Measurements from ENCODE around the gene LRRC63. TPM values are rescaled to one million over a fixed set of nuclear protein-coding genes. Genes with fewer than 3 reads are reported as not detected.
"Not testable (repeated sequence)": the region's sequence is repeated elsewhere in the genome, so short reads cannot be mapped to it uniquely, and the experiment has no call there.

LRRC63 gene
- total RNA-seq, 3 donors from 2014 or later = 0.15 to 0.33 (median 0.16) TPM

GRCh38 chr13:46210362-46211083 is 1.2 kb upstream of the LRRC63 start:
- Histone ChIP-seq H3K9me3 (no peaks in the 10 kb centered on the region), H3K4me3 (peak overlapping the region in 2 of 3 donors; percentile 45 to 68), H3K27ac (no peak overlapping the region), H3K36me3 (no peaks in the 10 kb centered on the region), H3K4me1 (no peaks in the 10 kb centered on the region), H3K27me3 (no peaks in the 10 kb centered on the region)
- no peak for DNase-seq (ENCODE audit: low spot score in 2 of 2)
- no peak for TF ChIP-seq POLR2AphosphoS5 (IDR thresholded peaks at IDR 0.05)
- no peak for TF ChIP-seq CTCF (IDR thresholded peaks at IDR 0.05)
- TF ChIP-seq POLR2A (IDR thresholded peaks at IDR 0.05) = no peak
- intact Hi-C loops (cut with DNase I; ENCODE audit: low total_unique reads) = no loop called here

- H3K36me3 ChIP-seq = no peaks in the 10 kb centered on the region
- intact Hi-C loops (cut with DNase I; ENCODE audit: low total_unique reads) = no loop called here
- no peaks in the 10 kb centered on the region for H3K9me3 ChIP-seq
- peak overlapping the region; percentile 45 to 68 (median 55) for H3K4me3 ChIP-seq
- no peaks in the 10 kb centered on the region for H3K4me1 ChIP-seq
- no peak for TF ChIP-seq CTCF (IDR thresholded peaks at IDR 0.05)
- no peak for TF ChIP-seq POLR2AphosphoS5 (IDR thresholded peaks at IDR 0.05)
- TF ChIP-seq POLR2A (IDR thresholded peaks at IDR 0.05) = no peak
- H3K27me3 ChIP-seq = no peaks in the 10 kb centered on the region
- no peak for DNase-seq (ENCODE audit: low spot score in 2 of 2)
- H3K27ac ChIP-seq = peak overlapping the region; percentile 2 to 23
These were observed 629 bp upstream of the LRRC63 start for GRCh38 chr13:46211116-46211482.

- DNase-seq (ENCODE audit: low spot score in 2 of 2) = no peak
- intact Hi-C loops (cut with DNase I; ENCODE audit: low total_unique reads) = no loop called here
- Histone ChIP-seq H3K4me1 (no peaks in the 10 kb centered on the region), H3K27ac (no peak overlapping the region), H3K27me3 (no peaks in the 10 kb centered on the region), H3K36me3 (no peaks in the 10 kb centered on the region), H3K9me3 (no peaks in the 10 kb centered on the region), H3K4me3 (no peak overlapping the region)
- TF ChIP-seq CTCF (IDR thresholded peaks at IDR 0.05) (no peak), POLR2AphosphoS5 (IDR thresholded peaks at IDR 0.05) (no peak), POLR2A (IDR thresholded peaks at IDR 0.05) (no peak)
These were observed 1.5 kb downstream of the LRRC63 start for GRCh38 chr13:46213242-46213641.

- H3K9me3 ChIP-seq; H3K36me3 ChIP-seq; intact Hi-C loops (cut with DNase I; ENCODE audit: low total_unique reads); H3K4me3 ChIP-seq; H3K27me3 ChIP-seq; H3K4me1 ChIP-seq; DNase-seq (ENCODE audit: low spot score in 2 of 2); H3K27ac ChIP-seq: not testable (repeated sequence)
These were observed 3.0 kb downstream of the LRRC63 start for GRCh38 chr13:46214741-46215140.

GRCh38 chr13:46220234-46220633 is 8.5 kb downstream of the LRRC63 start:
- H3K9me3 ChIP-seq; H3K27ac ChIP-seq; H3K4me1 ChIP-seq; H3K4me3 ChIP-seq; H3K27me3 ChIP-seq; H3K36me3 ChIP-seq; DNase-seq (ENCODE audit: low spot score in 2 of 2); intact Hi-C loops (cut with DNase I; ENCODE audit: low total_unique reads): not testable (repeated sequence)

GRCh38 chr13:46229251-46229650 is 17.5 kb downstream of the LRRC63 start:
- intact Hi-C loops (cut with DNase I; ENCODE audit: low total_unique reads) = no loop called here
- Histone ChIP-seq H3K4me1 (no peaks in the 10 kb centered on the region), H3K36me3 (no peaks in the 10 kb centered on the region), H3K27ac (no peak overlapping the region), H3K9me3 (peaks cover under 1 to 4% of the 10 kb centered on the region in 2 donors), H3K4me3 (no peak overlapping the region), H3K27me3 (no peaks in the 10 kb centered on the region)
- no peak for TF ChIP-seq POLR2A (IDR thresholded peaks at IDR 0.05)
- no peak for TF ChIP-seq CTCF (IDR thresholded peaks at IDR 0.05)
- TF ChIP-seq POLR2AphosphoS5 (IDR thresholded peaks at IDR 0.05) = no peak
- no peak for DNase-seq (ENCODE audit: low spot score in 2 of 2)
